ENCODE measurements around the gene ARMC7. TPM values are rescaled to one million over a fixed set of nuclear protein-coding genes. Genes with fewer than 3 reads are reported as not detected.

Gene ARMC7
- total and polyA plus RNA-seq, 2 of the 13 experiments (the other 11 are each of a cell fraction or from before 2014, with no cell fraction given) = 3.9 to 4.2 TPM

DNA sequence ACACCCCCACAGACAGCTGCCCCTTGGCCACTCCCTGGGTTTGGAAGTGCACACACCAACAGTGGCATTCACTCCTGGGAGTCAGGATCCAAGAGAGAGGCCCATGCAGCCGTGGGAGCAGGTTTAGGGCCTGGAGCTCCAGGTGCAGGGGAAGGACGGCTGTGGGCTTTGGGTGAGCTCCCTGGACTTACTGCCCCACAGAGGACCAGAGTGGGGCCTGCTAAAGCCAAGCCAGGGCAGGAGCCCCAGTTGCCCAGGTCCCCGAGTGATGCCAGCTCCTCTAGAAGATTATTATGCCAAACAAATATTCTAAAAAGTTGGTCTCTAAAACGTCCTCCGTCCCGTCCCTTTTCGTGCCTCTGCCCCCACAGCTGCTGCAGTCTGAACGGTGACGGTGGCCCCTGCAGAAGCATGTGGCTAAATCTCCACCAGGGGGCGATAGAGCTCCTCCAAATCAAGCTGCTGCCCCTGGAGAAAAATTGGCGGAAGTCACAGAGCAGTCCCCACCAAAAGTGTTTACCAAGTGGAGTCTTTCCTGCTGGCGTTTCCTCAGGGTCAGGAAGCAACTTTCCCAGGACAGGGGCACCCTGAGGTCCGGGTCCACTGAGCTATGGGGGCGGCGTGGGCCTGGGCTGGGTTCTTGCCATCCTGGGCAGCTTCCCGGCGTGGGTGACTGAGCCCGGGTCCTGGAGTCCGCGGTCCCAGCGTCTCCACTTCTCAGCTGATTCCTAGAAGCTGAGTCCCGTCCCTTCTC lies 4.2 kb downstream of the ARMC7 start:
- Histone ChIP-seq H3K4me1 (ENCODE audit: insufficient read depth, low read length) (peaks cover 36% of the 10 kb centered on the region), H2AFZ (ENCODE audit: low read length) (no peak overlapping the region), H4K20me1 (ENCODE audit: insufficient read depth, low read length) (no peaks in the 10 kb centered on the region), H3K4me2 (ENCODE audit: low read depth, low read length) (peak overlapping the region; percentile 48), H3K9me3 (ENCODE audit: low read length) (no peaks in the 10 kb centered on the region), H3K27ac (ENCODE audit: extremely low read length, insufficient read depth, low read length) (peak overlapping the region; percentile 19), H3K36me3 (replicated peaks in 1 of 2; ENCODE audit: control insufficient read depth in 1 of 2, insufficient read depth in 2 of 2, low read length in 2 of 2) (peaks cover 0 to 3% of the 10 kb centered on the region in 2 experiments; a peak in 3 of 5 replicates), H3K79me2 (ENCODE audit: insufficient read depth, low read length) (peaks cover 8% of the 10 kb centered on the region), H3K9ac (ENCODE audit: insufficient read depth, low read depth, low read length) (peak overlapping the region; percentile 7; the same call in 1 of the 2 replicates), H3K4me3 (replicated peaks in 1 of 3; ENCODE audit: insufficient read depth in 1 of 3, low read depth in 2 of 3, low read length in 3 of 3) (no peak overlapping the region; a peak in 1 of 6 replicates), H3K27me3 (ENCODE audit: control insufficient read depth in 1 of 2, insufficient read depth in 2 of 2, low read length in 2 of 2) (peaks cover 0 to under 1% of the 10 kb centered on the region in 2 experiments; a peak in 1 of 5 replicates)
- 39% methylated on average over 21 of the region's 22 CpGs for WGBS (ENCODE audit: low lambda C conversion rate)
- intact Hi-C loops (cut with micrococcal nuclease; ENCODE audit: unreplicated experiment) (loop anchor here (1.0 to 5.0 kb wide), 3 partner anchors 57 to 123 kb away; no protein-coding TSS in a partner anchor), in situ Hi-C loops (cut with HindIII; ENCODE audit: extremely low pct_ligation_motif_present, low pct_unique_long_range_greater_than_20kb) (loop anchor here (5.0 kb wide), 1 partner anchor 298 kb away; no protein-coding TSS in a partner anchor)
- peak; percentile 84 for DNase-seq (ENCODE audit: low spot score)
- ATAC-seq = peak; percentile 74
- POLR2A ChIA-PET = interaction anchor here (0.6 to 2.3 kb wide), 24 partner anchors 8 to 175 kb away, joined by 3 to 19 read pairs (median 4); partner anchors contain the start of genes GGA3, JPT1, NT5C and NUP85
- BruUV-seq (replicated peaks) = no TSS peak
- CTCF ChIA-PET (ENCODE audit: low intra/inter-chr PET ratio, low total read pairs) = interaction anchor here (1.0 to 2.4 kb wide), 8 partner anchors 10 to 125 kb away, joined by 3 to 26 read pairs (median 8); partner anchors contain the start of gene NT5C
- FAIRE-seq = peak; percentile 97
- TF ChIP-seq ZNF10 (CRISPR knock-in tag; IDR thresholded peaks at IDR 0.05; ENCODE audit: borderline replicate concordance, low read depth) (no peak), ZNF230 (CRISPR knock-in tag; IDR thresholded peaks at IDR 0.05) (0 out of 2 replicates have a peak, but pooled peaks have one; percentile 62), CCDC6 (CRISPR knock-in tag; IDR thresholded peaks at IDR 0.05) (no peak), ZNF484 (CRISPR knock-in tag; IDR thresholded peaks at IDR 0.05; ENCODE audit: borderline replicate concordance, low read depth) (0 out of 2 replicates have a peak, but pooled peaks have one; percentile 56), JUN (CRISPR knock-in tag; IDR thresholded peaks at IDR 0.05) (peak; percentile 39; the same call in 1 of the 2 replicates), MIXL1 (CRISPR knock-in tag; IDR thresholded peaks at IDR 0.05) (peak; percentile 82), HOXA7 (CRISPR knock-in tag; IDR thresholded peaks at IDR 0.05) (no peak), ZNF326 (CRISPR knock-in tag; IDR thresholded peaks at IDR 0.05; ENCODE audit: borderline replicate concordance) (no peak), RARG (CRISPR knock-in tag; IDR thresholded peaks at IDR 0.05; ENCODE audit: low read depth) (no peak), JDP2 (CRISPR knock-in tag; IDR thresholded peaks at IDR 0.05; ENCODE audit: borderline replicate concordance) (no peak), ZNF883 (CRISPR knock-in tag; IDR thresholded peaks at IDR 0.05; ENCODE audit: not compliant biosample characterization) (no peak), RFX5 (IDR thresholded peaks at IDR 0.05; ENCODE audit: low read depth, low read length) (no peak), HNF4A (CRISPR knock-in tag; IDR thresholded peaks at IDR 0.05) (no peak), KLF16 (CRISPR knock-in tag; IDR thresholded peaks at IDR 0.05) (peak in 1 of 2 experiments; percentile 59; a peak in 1 of 4 replicates)
- TF ChIP-seq, protein P1, sequence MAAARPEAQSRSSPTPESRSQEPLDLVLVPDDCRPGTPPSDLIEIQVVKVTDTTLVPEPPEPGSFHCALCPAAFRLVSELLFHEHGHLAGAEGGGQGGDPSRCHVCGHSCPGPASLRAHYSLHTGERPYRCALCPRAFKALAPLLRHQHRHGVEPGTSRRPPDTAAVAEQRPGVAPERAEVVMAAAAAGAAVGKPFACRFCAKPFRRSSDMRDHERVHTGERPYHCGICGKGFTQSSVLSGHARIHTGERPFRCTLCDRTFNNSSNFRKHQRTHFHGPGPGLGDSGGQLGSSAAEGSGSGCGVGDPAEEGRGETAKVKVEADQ (CRISPR knock-in tag; IDR thresholded peaks at IDR 0.05; ENCODE audit: borderline replicate concordance) = no peak
- TF ChIP-seq, protein P2, sequence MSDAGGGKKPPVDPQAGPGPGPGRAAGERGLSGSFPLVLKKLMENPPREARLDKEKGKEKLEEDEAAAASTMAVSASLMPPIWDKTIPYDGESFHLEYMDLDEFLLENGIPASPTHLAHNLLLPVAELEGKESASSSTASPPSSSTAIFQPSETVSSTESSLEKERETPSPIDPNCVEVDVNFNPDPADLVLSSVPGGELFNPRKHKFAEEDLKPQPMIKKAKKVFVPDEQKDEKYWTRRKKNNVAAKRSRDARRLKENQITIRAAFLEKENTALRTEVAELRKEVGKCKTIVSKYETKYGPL (CRISPR knock-in tag; IDR thresholded peaks at IDR 0.05) = no peak
- TF ChIP-seq, protein P3, sequence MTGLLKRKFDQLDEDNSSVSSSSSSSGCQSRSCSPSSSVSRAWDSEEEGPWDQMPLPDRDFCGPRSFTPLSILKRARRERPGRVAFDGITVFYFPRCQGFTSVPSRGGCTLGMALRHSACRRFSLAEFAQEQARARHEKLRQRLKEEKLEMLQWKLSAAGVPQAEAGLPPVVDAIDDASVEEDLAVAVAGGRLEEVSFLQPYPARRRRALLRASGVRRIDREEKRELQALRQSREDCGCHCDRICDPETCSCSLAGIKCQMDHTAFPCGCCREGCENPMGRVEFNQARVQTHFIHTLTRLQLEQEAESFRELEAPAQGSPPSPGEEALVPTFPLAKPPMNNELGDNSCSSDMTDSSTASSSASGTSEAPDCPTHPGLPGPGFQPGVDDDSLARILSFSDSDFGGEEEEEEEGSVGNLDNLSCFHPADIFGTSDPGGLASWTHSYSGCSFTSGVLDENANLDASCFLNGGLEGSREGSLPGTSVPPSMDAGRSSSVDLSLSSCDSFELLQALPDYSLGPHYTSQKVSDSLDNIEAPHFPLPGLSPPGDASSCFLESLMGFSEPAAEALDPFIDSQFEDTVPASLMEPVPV (CRISPR knock-in tag; IDR thresholded peaks at IDR 0.05) = no peak; the same call in 1 of the 2 replicates
- TF ChIP-seq, protein P4, sequence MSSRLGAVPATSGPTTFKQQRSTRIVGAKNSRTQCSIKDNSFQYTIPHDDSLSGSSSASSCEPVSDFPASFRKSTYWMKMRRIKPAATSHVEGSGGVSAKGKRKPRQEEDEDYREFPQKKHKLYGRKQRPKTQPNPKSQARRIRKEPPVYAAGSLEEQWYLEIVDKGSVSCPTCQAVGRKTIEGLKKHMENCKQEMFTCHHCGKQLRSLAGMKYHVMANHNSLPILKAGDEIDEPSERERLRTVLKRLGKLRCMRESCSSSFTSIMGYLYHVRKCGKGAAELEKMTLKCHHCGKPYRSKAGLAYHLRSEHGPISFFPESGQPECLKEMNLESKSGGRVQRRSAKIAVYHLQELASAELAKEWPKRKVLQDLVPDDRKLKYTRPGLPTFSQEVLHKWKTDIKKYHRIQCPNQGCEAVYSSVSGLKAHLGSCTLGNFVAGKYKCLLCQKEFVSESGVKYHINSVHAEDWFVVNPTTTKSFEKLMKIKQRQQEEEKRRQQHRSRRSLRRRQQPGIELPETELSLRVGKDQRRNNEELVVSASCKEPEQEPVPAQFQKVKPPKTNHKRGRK (CRISPR knock-in tag; IDR thresholded peaks at IDR 0.05) = no peak
